ENCODE results near the gene ATP6V1F. TPM values are rescaled to one million over a fixed set of nuclear protein-coding genes. Genes with fewer than 3 reads are reported as not detected.

Gene ATP6V1F
- total RNA-seq, 1 experiment from 2014 or later = 125 TPM

- ChIA-PET CTCF (interaction anchor here (0.7 to 2.1 kb wide), 3 partner anchors 9 to 155 kb away, joined by 3 to 8 read pairs (median 3); no protein-coding TSS in a partner anchor), POLR2A (interaction anchor here (0.6 to 2.1 kb wide), 9 partner anchors 9 to 418 kb away, joined by 3 to 10 read pairs (median 5); partner anchors contain the start of genes ATP6V1F, IRF5 and TNPO3)
- Mint-ChIP-seq H3K36me3 (ENCODE audit: insufficient read depth, unreplicated experiment) (no peaks in the 10 kb centered on the region), H3K4me3 (ENCODE audit: unreplicated experiment) (peak overlapping the region; percentile 45), H3K4me1 (ENCODE audit: insufficient read depth, unreplicated experiment) (peaks cover 20% of the 10 kb centered on the region), H3K27me3 (ENCODE audit: insufficient read depth, unreplicated experiment) (no peaks in the 10 kb centered on the region), H3K9me3 (ENCODE audit: unreplicated experiment) (no peaks in the 10 kb centered on the region), H3K27ac (ENCODE audit: low read depth, unreplicated experiment) (peak overlapping the region; percentile 51)
- intact Hi-C loops (cut with micrococcal nuclease) = no loop called here
- TF ChIP-seq, protein P1, sequence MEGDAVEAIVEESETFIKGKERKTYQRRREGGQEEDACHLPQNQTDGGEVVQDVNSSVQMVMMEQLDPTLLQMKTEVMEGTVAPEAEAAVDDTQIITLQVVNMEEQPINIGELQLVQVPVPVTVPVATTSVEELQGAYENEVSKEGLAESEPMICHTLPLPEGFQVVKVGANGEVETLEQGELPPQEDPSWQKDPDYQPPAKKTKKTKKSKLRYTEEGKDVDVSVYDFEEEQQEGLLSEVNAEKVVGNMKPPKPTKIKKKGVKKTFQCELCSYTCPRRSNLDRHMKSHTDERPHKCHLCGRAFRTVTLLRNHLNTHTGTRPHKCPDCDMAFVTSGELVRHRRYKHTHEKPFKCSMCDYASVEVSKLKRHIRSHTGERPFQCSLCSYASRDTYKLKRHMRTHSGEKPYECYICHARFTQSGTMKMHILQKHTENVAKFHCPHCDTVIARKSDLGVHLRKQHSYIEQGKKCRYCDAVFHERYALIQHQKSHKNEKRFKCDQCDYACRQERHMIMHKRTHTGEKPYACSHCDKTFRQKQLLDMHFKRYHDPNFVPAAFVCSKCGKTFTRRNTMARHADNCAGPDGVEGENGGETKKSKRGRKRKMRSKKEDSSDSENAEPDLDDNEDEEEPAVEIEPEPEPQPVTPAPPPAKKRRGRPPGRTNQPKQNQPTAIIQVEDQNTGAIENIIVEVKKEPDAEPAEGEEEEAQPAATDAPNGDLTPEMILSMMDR (IDR thresholded peaks at IDR 0.05; ENCODE audit: unreplicated experiment) = no peak
- no TSS peak for BruUV-seq (replicated peaks)
- DNase-seq (ENCODE audit: unreplicated experiment) = peak; percentile 19
Observed at GRCh38 chr7:128892521-128893250, 30.0 kb downstream of the ATP6V1F start.

DNA sequence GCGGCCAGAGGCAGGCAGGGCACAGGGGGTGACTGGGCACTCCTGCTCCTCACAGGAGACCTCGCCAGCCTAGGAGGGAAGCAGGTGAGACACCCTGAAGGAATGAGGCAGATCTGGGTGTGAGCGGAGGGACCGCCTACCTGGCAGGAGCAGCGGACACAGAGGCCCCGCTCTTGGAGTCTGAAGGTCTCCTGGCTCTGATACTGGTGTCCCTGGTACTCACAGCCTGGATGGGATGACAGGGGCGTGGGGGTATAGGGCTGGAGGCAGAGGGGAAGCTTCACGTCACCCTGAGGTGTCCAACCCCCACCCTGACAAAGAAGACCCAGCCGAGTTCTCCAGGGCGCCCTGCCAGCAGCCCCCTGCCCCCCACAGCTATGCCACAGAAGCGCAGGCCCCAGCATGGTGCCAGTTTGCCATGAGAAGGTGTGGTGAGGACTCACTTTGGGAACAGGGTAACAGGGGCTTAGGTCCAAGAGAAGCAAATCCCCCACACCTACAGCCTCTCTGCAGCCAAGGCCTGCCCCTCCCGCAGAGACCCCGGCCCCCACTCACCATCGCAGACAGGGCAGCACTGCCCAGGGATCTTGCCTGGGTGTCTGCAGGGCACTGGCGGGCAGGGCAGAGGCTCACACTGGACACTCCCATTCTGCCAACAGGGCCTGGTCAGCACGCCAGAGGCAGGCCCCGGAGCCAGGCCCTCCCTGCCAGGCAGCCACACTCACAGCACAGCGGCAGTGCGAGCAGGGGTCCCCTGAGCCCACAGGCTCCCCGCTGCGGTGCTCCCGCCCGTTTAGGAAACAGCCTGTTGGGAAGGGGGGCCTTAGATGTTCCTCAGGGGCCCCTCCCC, 30.8 kb downstream of the ATP6V1F start:
- no peaks in the 10 kb centered on the region for H3K27me3 Mint-ChIP-seq (ENCODE audit: insufficient read depth, unreplicated experiment)
- POLR2A ChIA-PET = interaction anchor here (0.6 to 2.1 kb wide), 8 partner anchors 10 to 419 kb away, joined by 3 to 8 read pairs (median 4); partner anchors contain the start of genes ATP6V1F, IRF5 and TNPO3
- no TSS peak for BruUV-seq (replicated peaks)

GRCh38 chr7:128894101-128894440, 31.4 kb downstream of the ATP6V1F start:
- H3K36me3 Mint-ChIP-seq (ENCODE audit: insufficient read depth, unreplicated experiment) = no peaks in the 10 kb centered on the region
- no TSS peak for BruUV-seq (replicated peaks)

More for the DNA sequence above, 30.8 kb downstream of the ATP6V1F start:
- TF ChIP-seq, protein P1 (IDR thresholded peaks at IDR 0.05; ENCODE audit: unreplicated experiment) = no peak
- intact Hi-C loops (cut with micrococcal nuclease) = no loop called here
- H3K9me3 Mint-ChIP-seq (ENCODE audit: unreplicated experiment) = no peaks in the 10 kb centered on the region
- DNase-seq (ENCODE audit: unreplicated experiment) = peak; percentile 87
- H3K27ac Mint-ChIP-seq (ENCODE audit: low read depth, unreplicated experiment) = peak overlapping the region; percentile 51
- CTCF ChIA-PET = interaction anchor here (0.7 to 2.1 kb wide), 3 partner anchors 10 to 155 kb away, joined by 3 to 8 read pairs (median 3); no protein-coding TSS in a partner anchor
- peaks cover 27% of the 10 kb centered on the region for H3K4me1 Mint-ChIP-seq (ENCODE audit: insufficient read depth, unreplicated experiment)
- no peaks in the 10 kb centered on the region for H3K36me3 Mint-ChIP-seq (ENCODE audit: insufficient read depth, unreplicated experiment)
- peak overlapping the region; percentile 45 for H3K4me3 Mint-ChIP-seq (ENCODE audit: unreplicated experiment)

More at GRCh38 chr7:128894101-128894440, 31.4 kb downstream of the ATP6V1F start:
- H3K4me1 Mint-ChIP-seq (ENCODE audit: insufficient read depth, unreplicated experiment) = peaks cover 30% of the 10 kb centered on the region
- no peaks in the 10 kb centered on the region for H3K9me3 Mint-ChIP-seq (ENCODE audit: unreplicated experiment)
- ChIA-PET CTCF (no interaction called here), POLR2A (interaction anchor here (0.8 to 1.8 kb wide), 3 partner anchors 31 to 161 kb away, joined by 4 to 5 read pairs (median 4); partner anchors contain the start of gene TNPO3)
- no peaks in the 10 kb centered on the region for H3K27me3 Mint-ChIP-seq (ENCODE audit: insufficient read depth, unreplicated experiment)
- H3K27ac Mint-ChIP-seq (ENCODE audit: low read depth, unreplicated experiment) = no peak overlapping the region
- H3K4me3 Mint-ChIP-seq (ENCODE audit: unreplicated experiment) = no peak overlapping the region
- TF ChIP-seq, protein P1 (IDR thresholded peaks at IDR 0.05; ENCODE audit: unreplicated experiment) = no peak
- DNase-seq (ENCODE audit: unreplicated experiment) = no peak
- intact Hi-C loops (cut with micrococcal nuclease) = no loop called here

Measured in MCF 10A (cell line).